HFF-Myc (cell line): Measurements from ENCODE around the gene TAF12.
A peak's percentile ranks its signal among the peaks of the same experiment; 100 is the strongest.
"Not testable (repeated sequence)": the region's sequence is repeated elsewhere in the genome, so short reads cannot be mapped to it uniquely, and the experiment has no call there.

Source experiments
- DNase-seq: peaks from one replicate; pipeline ENCODE4 v3.0.0-alpha.2; 2011; ENCODE audit warnings: low read depth; ENCODE audit errors: extremely low read depth
- H3K4me3 ChIP-seq: replicated peaks from 2 replicates; pipeline ENCODE4 v1.5.1; 2011; ENCODE audit warnings: low read depth, mild to moderate bottlenecking, control low read depth, low read length
- TF ChIP-seq, protein P1 (sequence below): IDR thresholded peaks from 2 replicates; pipeline ENCODE4 v1.5.1; 2012; ENCODE audit warnings: mild to moderate bottlenecking, low read depth, low read length, control low read depth; ENCODE audit errors: missing control alignments

TAF12 gene

DNA sequence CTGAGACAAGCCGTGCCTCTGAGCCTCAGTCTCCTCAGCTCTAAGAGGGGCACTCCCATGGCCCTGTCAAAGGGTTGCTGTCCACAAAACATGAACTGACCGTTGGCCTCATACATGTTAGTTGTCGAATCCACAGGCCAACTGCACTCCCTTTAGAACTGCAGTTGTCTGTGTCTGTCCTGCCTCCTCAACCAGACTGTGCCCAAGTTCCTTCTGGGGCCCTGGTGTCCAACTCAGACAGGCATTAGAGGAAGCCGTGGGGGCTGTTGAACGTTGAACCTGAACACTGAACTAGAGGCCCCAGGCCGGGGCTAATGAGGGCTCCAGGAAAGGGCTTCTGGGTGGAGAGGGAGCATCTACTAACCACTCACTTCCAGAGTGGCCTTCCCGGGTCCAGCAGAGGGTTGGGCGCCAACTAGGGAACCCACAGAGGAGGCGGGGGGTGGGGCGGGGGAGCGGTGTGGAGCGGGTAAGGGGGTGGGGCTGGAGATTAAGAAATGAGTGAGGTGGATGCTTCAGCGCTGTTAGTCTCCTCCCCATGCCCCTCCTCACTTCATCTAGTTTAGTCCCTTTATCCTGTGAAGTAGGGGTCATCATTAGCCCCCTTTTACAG lies 51.1 kb downstream of the TAF12 start, which contains the start of gene RAB42:
Gene RAB42 (plus strand): TSS at position 558 of the 613 bp plus-strand sequence. CDS start 247 bp downstream, outside the sequence.
- peak within 1 kb of the TSS; percentile 37 for H3K4me3 ChIP-seq
- DNase-seq, result no peak
- TF ChIP-seq, protein P1, sequence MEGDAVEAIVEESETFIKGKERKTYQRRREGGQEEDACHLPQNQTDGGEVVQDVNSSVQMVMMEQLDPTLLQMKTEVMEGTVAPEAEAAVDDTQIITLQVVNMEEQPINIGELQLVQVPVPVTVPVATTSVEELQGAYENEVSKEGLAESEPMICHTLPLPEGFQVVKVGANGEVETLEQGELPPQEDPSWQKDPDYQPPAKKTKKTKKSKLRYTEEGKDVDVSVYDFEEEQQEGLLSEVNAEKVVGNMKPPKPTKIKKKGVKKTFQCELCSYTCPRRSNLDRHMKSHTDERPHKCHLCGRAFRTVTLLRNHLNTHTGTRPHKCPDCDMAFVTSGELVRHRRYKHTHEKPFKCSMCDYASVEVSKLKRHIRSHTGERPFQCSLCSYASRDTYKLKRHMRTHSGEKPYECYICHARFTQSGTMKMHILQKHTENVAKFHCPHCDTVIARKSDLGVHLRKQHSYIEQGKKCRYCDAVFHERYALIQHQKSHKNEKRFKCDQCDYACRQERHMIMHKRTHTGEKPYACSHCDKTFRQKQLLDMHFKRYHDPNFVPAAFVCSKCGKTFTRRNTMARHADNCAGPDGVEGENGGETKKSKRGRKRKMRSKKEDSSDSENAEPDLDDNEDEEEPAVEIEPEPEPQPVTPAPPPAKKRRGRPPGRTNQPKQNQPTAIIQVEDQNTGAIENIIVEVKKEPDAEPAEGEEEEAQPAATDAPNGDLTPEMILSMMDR, result no peak

DNA sequence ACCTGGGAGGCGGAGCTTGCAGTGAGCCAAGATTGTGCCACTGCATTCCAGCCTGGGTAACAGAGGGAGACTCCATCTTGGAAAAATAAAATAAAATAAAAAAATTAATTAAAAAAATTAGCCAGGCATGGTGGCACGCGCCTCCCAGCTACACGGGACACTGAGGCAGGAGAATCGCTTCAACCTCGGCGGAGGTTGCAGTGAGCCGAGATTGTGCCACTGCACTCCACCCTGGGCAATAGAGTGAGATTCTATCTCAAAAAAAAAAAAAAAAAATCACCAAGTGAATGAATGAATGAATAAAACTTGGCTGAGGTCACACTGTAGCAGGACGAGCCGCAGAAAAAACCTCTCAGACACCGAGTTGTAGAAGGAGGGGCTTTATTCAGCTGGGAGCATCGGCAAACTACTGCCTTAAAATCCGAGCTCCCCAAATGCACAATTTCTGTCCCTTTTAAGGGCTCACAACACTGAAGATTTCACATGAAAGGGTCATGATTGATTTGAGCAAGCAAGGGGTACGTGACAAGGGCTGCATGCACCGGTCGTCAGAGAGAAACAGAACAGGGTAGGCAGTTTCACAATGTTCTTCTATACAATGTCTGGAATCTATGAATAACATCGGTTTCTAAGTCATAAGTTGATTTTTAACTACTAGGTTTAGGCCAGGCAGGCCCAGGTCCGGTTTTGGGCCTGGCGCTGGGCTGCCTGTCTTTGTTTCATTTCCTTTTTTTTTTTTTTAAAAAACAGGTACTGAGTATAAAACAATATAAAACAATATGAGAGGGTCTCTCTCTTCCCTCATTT lies 56.1 kb downstream of the TAF12 start:
- DNase-seq, result not testable (repeated sequence)

DNA sequence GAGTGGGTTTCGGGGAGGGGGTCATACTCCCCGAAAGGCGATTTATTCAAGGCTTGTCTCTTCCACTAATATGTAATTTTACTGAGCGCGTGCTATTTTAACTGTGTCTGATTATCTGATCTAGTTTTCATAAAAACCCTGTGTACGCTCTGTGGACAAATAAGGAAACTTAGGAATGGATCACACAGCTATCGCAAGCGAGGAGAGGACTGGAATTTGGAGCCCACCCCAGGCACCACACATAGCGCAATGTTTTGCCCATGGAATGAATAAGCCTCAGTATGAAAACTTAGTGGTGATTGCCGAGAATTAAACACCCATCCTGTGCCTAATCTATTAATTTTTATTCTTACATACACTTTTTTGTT lies 60.6 kb downstream of the TAF12 start:
- DNase-seq, result no peak
- peak overlapping the region; percentile 92 for H3K4me3 ChIP-seq
- TF ChIP-seq, protein P1, result no peak

More for the DNA sequence above, 56.1 kb downstream of the TAF12 start:
- H3K4me3 ChIP-seq, result not testable (repeated sequence)

DNA sequence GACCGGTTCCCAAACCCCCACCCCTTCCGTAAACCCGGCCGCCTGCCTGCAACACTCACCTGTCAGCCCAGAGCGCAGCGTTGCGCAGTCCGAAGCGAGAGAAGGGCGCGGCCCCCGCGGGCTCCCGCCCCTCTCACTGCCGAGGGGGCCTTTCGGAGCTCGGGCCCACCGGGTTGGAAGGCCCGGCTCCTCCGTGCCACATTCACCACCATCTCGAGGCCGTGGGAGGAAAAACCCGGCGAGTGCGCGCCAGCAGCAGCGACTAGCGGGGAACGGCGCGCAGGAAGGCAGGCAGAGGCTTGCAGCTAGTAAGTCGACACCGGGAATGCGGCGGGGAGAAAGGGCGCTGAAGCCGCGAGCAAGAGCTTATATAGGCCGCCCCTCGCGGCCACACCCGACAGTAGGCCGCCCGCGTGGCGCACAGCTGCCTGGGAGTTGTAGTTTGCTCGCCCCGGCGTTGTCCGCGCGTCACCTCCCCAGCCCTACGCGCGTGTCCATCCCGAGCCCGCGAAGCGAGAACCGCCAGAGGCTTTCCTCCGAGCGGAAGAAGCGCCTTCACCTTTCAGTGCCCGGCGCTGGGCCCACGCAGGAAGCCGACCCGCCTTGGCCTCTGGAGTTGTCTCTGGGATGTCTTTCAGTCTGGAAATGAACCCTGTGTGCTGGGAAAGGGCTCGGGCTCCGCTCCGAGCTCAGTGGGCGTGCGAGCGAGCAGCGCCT lies 61.2 kb downstream of the TAF12 start:
- TF ChIP-seq, protein P1, result no peak
- DNase-seq, result peak; percentile 84
- H3K4me3 ChIP-seq, result peak overlapping the region; percentile 92

DNA sequence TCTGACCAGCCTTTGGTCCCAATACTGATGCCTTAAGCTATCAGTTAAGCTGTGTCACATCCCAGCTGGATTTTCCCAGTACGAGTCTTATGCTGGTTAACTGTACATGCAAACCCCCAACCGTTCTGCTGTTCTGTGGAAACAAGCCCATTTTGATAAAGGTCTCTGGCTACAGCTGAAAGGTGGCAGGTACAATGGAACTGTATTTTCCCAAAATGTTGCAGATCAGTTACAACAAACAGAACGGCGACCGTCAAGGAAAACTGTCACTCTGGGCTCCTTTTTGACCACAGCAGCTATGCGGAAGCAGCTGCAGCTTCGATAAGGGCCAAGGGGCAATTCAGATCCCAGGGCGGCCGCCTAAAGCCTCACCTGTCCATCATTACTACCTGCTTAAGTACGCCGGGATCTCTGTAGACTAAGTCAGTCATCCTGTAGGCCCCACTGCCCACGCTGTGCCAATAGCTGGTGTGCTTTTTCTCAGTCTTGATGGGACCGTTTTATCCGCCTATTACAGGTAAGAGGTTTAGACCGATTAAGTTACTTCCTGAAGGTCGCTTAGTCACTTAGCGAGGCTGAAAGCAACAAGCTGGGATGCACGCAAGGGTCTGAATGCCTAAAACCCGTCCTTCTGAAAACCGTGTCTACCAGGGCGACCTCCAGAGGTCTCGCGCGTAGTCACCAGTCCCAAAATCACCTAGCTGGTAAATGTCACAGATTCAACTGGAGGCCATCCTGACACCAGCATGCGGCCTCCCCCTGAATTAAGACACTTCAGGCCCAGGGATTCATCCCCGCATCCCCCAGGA lies 61.9 kb downstream of the TAF12 start:
- TF ChIP-seq, protein P1, result no peak
- H3K4me3 ChIP-seq, result peak overlapping the region; percentile 92
- DNase-seq, result no peak

DNA sequence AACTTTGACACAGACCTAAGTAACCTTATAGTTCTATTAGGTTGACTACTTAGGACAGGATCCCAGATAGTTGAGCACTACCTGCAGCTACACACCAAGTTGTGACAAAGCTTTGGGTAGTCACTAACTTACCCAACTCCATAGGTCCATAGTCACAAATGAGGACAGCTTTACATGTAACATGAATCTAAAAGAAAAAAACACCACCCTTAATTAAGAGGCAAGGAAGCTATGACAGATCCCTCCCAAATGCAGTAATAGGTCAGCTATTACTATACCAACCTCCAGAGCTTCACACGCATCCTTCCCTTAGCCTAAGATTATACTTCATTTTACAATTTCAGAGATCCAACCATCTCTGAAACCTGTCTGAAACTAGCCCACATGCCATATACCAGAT lies 63.5 kb downstream of the TAF12 start:
- peak overlapping the region; percentile 92 for H3K4me3 ChIP-seq
- no peak for DNase-seq
- TF ChIP-seq, protein P1, result no peak
